Left lung (tissue), 10 donors: ENCODE data around the gene MGAT5. TPM values are rescaled to one million over a fixed set of nuclear protein-coding genes. Genes with fewer than 3 reads are reported as not detected.
A peak's percentile ranks its signal among the peaks of the same experiment; 100 is the strongest.

ENCODE experiments used
- ATAC-seq: fragments of 200-7000 bp; cut with Tn5 transposase; one replicate; pipeline ENCODE4 v1.9.1; 2020; ENCODE audit warnings: moderate library complexity
- DNase-seq, 4 donors: peaks; one replicate each; pipeline ENCODE4 v3.0.0-alpha.2; 2013 to 2020
- H3K27ac ChIP-seq, 2 donors: fragments of 200-600 bp; sonication (generic) in 1 of 2; one replicate each; pipeline versions ENCODE4 v1.5.0 to v1.8.0; 2020 to 2021
- H3K27me3 ChIP-seq, 2 donors: fragments of 200-600 bp; sonication (generic) in 1 of 2; one replicate each; pipeline versions ENCODE4 v1.5.0 to v1.8.0; 2020 to 2021
- H3K36me3 ChIP-seq, 2 donors: fragments of 200-600 bp; sonication (generic) in 1 of 2; one replicate each; pipeline versions ENCODE4 v1.5.0 to v1.8.0; 2020 to 2021
- H3K4me1 ChIP-seq, 2 donors: fragments of 200-600 bp; one replicate each; pipeline ENCODE4 v1.8.0; 2021
- H3K4me3 ChIP-seq, 2 donors: fragments of 200-600 bp; sonication (generic) in 1 of 2; one replicate each; pipeline versions ENCODE4 v1.5.0 to v1.8.0; 2020 to 2021; ENCODE audit warnings: mild to moderate bottlenecking in 1 of 2
- H3K9me3 ChIP-seq, 2 donors: fragments of 200-600 bp; sonication (generic) in 1 of 2; one replicate each; pipeline versions ENCODE4 v1.5.0 to v1.8.0; 2020 to 2021
- intact Hi-C, 2 donors: fragments of 100-400 bp; cut with DNase I; formaldehyde crosslinking; loops; one replicate each; pipeline versions ENCODE4 v1.11.2 to v1.14.2; 2022
- polyA plus RNA-seq, 6 donors: library from polyadenylated mRNA; unstranded; fragments of 120-200 nt; gene quantifications; one replicate each; pipeline ENCODE4 v1.2.1, GENCODE V29; 2013; ENCODE audit not compliant: insufficient read length in 6 of 6
- total RNA-seq, 2 donors: library from RNA; stranded (reverse); fragmentation: NEBNext Ultra II Directional; extraction: Animal tissue kit (Norgen Biotek cat#: 25700); gene quantifications; one replicate each; pipeline ENCODE4 v1.2.1, GENCODE V29; 2021
- TF ChIP-seq, protein P1 (sequence below), 2 donors: fragments of 200-600 bp; sonication (generic) in 1 of 2; IDR thresholded peaks; one replicate each; pipeline versions ENCODE4 v1.5.0 to v1.8.0; 2021; ENCODE audit warnings: antibody characterized with exemption in 2 of 2
- donor health status: DM: no; HTN: yes; CAD: no.
- donor health status: DM: no; HTN: no; CAD: no.

MGAT5 gene
- total and polyA plus RNA-seq, 8 donors: 24.5 to 57.0 (median 28.1) TPM

DNA sequence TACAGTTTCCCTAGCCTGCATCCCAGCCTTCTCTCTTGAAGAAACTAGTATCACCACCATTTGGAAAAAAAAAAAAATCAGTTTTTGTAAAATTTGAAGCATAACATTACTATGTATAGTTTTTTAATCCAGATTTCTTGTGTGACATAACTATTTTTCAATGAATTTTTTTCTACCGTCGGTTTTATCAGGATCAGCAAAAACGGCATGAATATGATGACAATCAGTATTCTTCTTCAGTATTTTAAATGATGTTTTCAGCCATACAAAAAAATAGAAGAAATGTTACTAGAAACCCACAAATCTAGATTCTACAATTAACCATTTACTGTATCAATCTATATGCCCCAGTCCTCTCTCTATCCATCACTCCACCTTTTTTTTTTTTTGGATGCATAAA, 103.9 kb downstream of the MGAT5 start:
- H3K27me3 ChIP-seq: no peaks in the 10 kb centered on the region
- intact Hi-C loops: no loop called here
- ATAC-seq (no peak), DNase-seq (no peak)
- no peaks in the 10 kb centered on the region for H3K9me3 ChIP-seq
- H3K4me1 ChIP-seq: peaks cover 0 to 8% of the 10 kb centered on the region in 2 donors
- no peak overlapping the region for H3K27ac ChIP-seq
- H3K36me3 ChIP-seq: peaks cover 0 to 16% of the 10 kb centered on the region in 2 donors
- TF ChIP-seq, protein P1, sequence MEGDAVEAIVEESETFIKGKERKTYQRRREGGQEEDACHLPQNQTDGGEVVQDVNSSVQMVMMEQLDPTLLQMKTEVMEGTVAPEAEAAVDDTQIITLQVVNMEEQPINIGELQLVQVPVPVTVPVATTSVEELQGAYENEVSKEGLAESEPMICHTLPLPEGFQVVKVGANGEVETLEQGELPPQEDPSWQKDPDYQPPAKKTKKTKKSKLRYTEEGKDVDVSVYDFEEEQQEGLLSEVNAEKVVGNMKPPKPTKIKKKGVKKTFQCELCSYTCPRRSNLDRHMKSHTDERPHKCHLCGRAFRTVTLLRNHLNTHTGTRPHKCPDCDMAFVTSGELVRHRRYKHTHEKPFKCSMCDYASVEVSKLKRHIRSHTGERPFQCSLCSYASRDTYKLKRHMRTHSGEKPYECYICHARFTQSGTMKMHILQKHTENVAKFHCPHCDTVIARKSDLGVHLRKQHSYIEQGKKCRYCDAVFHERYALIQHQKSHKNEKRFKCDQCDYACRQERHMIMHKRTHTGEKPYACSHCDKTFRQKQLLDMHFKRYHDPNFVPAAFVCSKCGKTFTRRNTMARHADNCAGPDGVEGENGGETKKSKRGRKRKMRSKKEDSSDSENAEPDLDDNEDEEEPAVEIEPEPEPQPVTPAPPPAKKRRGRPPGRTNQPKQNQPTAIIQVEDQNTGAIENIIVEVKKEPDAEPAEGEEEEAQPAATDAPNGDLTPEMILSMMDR (IDR thresholded peaks at IDR 0.05): no peak
- no peak overlapping the region for H3K4me3 ChIP-seq

DNA sequence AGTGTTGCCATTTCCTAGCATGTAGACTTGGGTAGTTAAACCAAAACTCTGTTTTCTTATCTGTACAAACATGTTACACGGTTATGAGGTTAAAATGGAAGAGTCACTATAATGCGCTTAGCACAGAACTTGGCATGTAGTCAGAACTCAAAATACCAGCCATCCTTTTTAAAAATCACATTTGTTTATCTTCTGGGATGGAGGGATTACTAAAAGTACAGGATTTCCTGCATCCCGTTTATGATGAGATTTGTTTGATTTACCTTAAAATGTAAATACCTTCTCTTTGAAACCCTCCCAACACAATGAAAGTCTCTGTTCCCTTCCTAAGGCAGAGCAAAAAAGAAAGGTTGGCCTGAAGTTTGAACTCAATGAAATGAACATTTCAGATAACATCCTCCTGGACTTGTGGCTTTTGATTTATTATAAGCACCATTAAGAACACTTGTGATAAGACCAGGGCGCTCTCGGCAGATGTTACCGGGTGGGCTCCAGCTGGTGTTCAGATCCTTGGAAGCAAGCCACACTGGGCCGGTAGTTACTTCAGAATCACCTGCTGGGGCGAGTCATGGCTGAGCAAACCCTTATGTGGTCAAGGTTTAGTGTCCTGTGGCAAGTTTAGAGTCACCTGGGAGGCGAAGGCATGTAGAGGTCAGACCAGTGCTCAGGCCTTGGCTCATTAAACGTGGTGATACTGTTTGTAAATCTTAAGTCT, 105.7 kb downstream of the MGAT5 start:
- TF ChIP-seq, protein P1 (IDR thresholded peaks at IDR 0.05): no peak
- Histone ChIP-seq H3K9me3 (no peaks in the 10 kb centered on the region), H3K27me3 (no peaks in the 10 kb centered on the region), H3K27ac (no peak overlapping the region), H3K4me3 (no peak overlapping the region), H3K36me3 (peaks cover 0 to 19% of the 10 kb centered on the region in 2 donors), H3K4me1 (peaks cover 0 to 8% of the 10 kb centered on the region in 2 donors)
- intact Hi-C loops: no loop called here
- DNase-seq: peak in 1 of 4 donors; percentile 74
- peak; percentile 97 for ATAC-seq

DNA sequence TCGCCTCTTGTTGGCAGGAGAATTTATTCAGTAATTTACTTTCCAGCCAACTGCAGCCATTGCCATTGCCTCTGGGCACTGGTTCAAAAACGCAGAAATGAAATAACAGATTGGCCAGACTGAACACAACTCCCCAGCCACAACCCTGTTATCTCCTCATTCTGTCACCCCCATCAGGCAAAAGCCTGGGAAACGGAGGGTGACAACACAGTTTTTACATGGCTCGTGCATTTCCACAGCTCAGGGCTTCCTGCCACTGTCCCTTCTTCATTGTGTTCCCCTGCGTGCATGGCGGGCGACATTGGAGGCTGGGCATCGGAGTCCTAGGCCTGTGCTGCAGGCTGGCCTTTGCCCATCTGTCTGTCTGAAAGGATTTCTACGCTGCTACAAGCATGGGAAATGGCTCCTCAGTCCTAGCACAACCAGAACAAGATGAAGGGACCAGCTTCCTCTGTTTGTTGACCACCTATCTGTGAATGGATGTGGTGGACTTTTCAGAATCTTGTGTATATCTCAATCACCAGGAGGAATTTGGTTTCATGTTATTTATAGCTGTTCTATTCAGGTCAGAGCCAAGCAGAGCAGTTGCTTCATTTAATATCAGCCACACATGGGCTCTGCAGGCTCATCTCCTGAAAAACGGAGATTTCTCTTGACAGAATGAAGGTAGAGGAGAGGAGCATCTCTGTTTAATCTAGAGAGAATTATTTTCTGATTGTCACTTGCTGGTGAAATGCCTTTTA, 107.0 kb downstream of the MGAT5 start:
- DNase-seq (peak in 1 of 4 donors; percentile 35), ATAC-seq (no peak)
- no peaks in the 10 kb centered on the region for H3K27me3 ChIP-seq
- H3K36me3 ChIP-seq: peaks cover 0 to 19% of the 10 kb centered on the region in 2 donors
- intact Hi-C loops: no loop called here
- no peak overlapping the region for H3K4me3 ChIP-seq
- no peaks in the 10 kb centered on the region for H3K9me3 ChIP-seq
- no peak overlapping the region for H3K27ac ChIP-seq
- TF ChIP-seq, protein P1 (IDR thresholded peaks at IDR 0.05): no peak
- peaks cover 0 to 8% of the 10 kb centered on the region in 2 donors for H3K4me1 ChIP-seq

DNA sequence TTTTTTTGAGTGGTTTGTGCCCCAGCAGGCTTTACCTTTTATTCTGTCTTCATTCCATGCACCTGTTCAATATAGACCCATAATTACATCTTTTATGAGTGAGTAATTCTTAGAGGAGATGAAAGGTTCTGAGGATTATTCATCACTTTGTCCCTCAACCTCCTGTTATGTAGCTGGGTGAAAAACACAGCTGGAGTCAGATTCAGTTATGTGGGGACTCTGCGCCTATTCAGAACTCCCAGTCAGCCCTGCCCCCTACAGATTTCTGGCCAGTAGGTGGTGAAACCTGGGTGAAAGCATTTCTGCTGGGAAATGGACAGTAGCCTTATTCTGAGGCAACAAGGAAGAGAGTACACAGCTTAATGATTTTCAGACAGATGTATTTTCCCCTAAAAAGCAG, 107.8 kb downstream of the MGAT5 start:
- ATAC-seq (no peak), DNase-seq (no peak)
- Histone ChIP-seq H3K27ac (no peak overlapping the region), H3K4me3 (no peak overlapping the region), H3K27me3 (no peaks in the 10 kb centered on the region), H3K9me3 (no peaks in the 10 kb centered on the region), H3K36me3 (peaks cover 0 to 24% of the 10 kb centered on the region in 2 donors), H3K4me1 (peaks cover 0 to 8% of the 10 kb centered on the region in 2 donors)
- intact Hi-C loops: no loop called here
- TF ChIP-seq, protein P1 (IDR thresholded peaks at IDR 0.05): no peak

DNA sequence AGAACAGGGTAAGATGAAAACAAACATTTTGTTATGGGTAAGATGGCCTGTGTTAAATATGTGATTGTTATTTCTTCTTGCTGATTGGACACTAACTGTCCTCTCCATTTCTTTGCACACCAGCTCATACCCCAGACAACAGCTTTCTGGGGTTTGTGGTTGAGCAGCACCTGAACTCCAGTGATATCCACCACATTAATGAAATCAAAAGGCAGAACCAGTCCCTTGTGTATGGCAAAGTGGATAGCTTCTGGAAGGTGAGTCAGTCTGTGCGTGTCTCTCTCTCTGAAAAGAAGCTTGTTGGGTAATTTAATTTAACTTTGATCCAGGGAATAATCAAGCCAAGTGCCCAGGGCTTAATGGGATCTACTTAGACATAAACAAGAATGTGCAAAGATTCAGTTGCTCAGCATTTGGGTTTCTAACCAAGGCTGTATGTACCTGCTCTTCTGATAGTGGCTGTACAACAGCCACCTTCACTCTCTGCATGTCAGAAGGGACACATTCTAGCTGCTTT, 108.3 kb downstream of the MGAT5 start:
- intact Hi-C loops: no loop called here
- ATAC-seq: no peak
- Histone ChIP-seq H3K4me3 (no peak overlapping the region), H3K9me3 (no peaks in the 10 kb centered on the region), H3K27me3 (no peaks in the 10 kb centered on the region), H3K4me1 (peaks cover 0 to 8% of the 10 kb centered on the region in 2 donors), H3K36me3 (peaks cover 0 to 26% of the 10 kb centered on the region in 2 donors), H3K27ac (no peak overlapping the region)
- TF ChIP-seq, protein P1 (IDR thresholded peaks at IDR 0.05): no peak
- DNase-seq: no peak
